Effector memory CD8-positive, alpha-beta T cell (primary cell): Measurements from ENCODE around the gene FRMPD2.
A peak's percentile ranks its signal among the peaks of the same experiment; 100 is the strongest.

Experiments
- ATAC-seq: fragments of 150-1000 bp; cut with Tn5 transposase; replicated peaks from 2 replicates; pipeline ENCODE4 v1.10.0; 2021; ENCODE audit warnings: mild to moderate bottlenecking, moderate library complexity
- DNase-seq, 3 experiments: peaks; one replicate each; pipeline ENCODE4 v3.0.0; 2021
- H3K27ac Mint-ChIP-seq, 2 donors: one replicate each; pipeline ENCODE4 v1.8.0; 2022; ENCODE audit warnings: mild to moderate bottlenecking in 2 of 2, mixed read lengths in 2 of 2, moderate library complexity in 2 of 2
- H3K27me3 Mint-ChIP-seq, 2 donors: one replicate each; pipeline ENCODE4 v1.8.0; 2022; ENCODE audit warnings: mixed read lengths in 2 of 2
- H3K36me3 Mint-ChIP-seq: one replicate; pipeline ENCODE4 v1.8.0; 2022; ENCODE audit warnings: mild to moderate bottlenecking, moderate library complexity, mixed read lengths; ENCODE audit not compliant: insufficient read depth
- H3K4me1 Mint-ChIP-seq, 2 donors: one replicate each; pipeline ENCODE4 v1.8.0; 2022; ENCODE audit warnings: low read depth in 2 of 2, mixed read lengths in 2 of 2
- H3K4me3 Mint-ChIP-seq, 2 donors: one replicate each; pipeline ENCODE4 v1.8.0; 2022; ENCODE audit warnings: mild to moderate bottlenecking in 2 of 2, mixed read lengths in 2 of 2, moderate library complexity in 2 of 2
- H3K9me3 Mint-ChIP-seq, 2 donors: one replicate each; pipeline ENCODE4 v1.8.0; 2022; ENCODE audit warnings: mixed read lengths in 2 of 2
- total RNA-seq, 9 experiments: gene quantifications; one replicate each; lab custom pipeline; 2026; lab: John Stamatoyannopoulos, UW

FRMPD2 gene
- 0 to 0.06 (median 0) reads per million in 9 experiments for total RNA-seq

DNA sequence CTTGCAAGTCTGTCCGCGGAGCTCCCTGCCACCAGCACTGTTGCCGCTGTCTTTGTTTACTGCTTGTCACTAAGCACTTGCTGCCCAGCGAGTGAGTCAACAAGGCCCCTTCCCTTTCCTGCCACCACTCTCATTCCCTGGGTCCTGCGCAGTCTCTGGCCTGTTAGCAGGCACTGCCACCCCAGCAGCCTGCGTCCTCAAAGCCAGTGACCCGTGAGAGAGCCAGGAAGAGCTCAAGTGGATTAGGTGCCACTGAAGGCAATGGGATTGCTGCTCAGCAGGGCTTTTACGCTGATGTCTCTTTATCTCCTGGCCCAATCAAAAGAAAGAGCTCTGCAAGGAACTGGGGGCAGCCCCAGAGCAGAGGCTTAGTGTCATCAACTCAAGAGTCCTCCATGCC, at the start of gene FRMPD2:
Gene FRMPD2 (minus strand): TSS at position 61 of the 400 bp plus-strand sequence. CDS start 129 bp downstream, outside the sequence.
- DNase-seq: no peak
- H3K27me3 Mint-ChIP-seq: peaks cover 25 to 43% of the 10 kb centered on the region in 2 donors

DNA sequence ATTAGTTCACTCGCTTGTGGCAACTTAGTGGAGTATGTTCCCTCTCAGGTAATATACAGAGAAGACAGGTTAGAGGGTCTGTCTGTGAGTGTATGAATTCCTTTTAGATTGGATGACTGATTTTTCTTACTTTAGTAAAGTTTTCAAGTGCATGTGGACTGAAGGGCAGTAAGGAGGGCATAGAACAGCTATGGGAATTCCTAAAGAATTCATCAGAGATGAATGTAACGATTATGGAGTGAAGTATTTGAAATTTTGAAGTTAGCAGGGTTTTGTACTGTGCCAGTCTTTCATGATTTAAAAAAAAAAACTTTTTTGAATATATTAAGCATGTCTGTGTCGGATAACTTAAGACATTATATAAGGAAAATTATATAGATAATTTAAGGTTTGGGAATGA, 47.5 kb upstream of the FRMPD2 start:
- Mint-ChIP-seq H3K36me3 (peaks cover 4% of the 10 kb centered on the region), H3K4me3 (no peak overlapping the region), H3K27ac (no peak overlapping the region), H3K27me3 (no peaks in the 10 kb centered on the region), H3K4me1 (peaks cover 21 to 39% of the 10 kb centered on the region in 2 donors), H3K9me3 (no peaks in the 10 kb centered on the region)
- DNase-seq: no peak
- ATAC-seq: no peak

More for the DNA sequence above, at the start of gene FRMPD2:
- no peak within 1 kb of the TSS for H3K4me3 Mint-ChIP-seq
- no peaks in the 10 kb centered on the region for H3K9me3 Mint-ChIP-seq
- H3K4me1 Mint-ChIP-seq: no peaks in the 10 kb centered on the region
- ATAC-seq: no peak
- no peak within 1 kb of the TSS for H3K27ac Mint-ChIP-seq
- no peaks in the 10 kb centered on the region for H3K36me3 Mint-ChIP-seq

DNA sequence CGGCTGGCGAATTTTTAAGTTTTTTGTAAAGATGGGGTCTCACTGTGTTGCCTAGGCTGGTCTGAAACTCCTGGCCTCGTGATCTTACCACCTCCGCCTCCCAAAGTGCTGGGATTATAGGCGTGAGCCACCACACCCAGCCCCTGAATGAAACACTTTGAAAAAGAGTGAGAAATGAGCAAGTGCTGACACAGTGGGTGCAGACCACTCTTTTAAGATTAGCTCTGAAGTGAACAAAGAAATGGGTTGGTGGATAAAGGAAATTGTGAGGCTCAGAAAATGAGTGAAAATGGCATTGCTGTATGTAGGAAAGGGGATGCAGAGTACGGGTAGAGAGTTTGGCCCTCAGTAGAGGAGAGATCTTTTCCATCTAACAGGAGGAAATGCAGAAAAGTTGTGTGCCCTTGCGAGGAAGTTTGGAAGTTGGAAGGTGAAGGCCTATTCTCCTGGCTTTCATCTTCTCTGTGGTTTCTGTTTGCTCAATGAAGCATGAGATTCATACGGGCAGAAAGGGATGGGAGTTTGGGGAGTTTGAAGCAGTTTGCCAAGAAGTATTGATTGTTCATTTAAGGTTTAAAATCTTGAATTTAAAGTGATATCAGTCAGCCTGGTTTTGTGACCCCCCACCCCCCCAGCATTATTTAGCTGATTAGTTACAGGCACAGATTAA, 43.0 kb upstream of the FRMPD2 start:
- DNase-seq (no peak), ATAC-seq (no peak)
- no peaks in the 10 kb centered on the region for H3K9me3 Mint-ChIP-seq
- H3K4me1 Mint-ChIP-seq: peaks cover 19 to 27% of the 10 kb centered on the region in 2 donors
- H3K36me3 Mint-ChIP-seq: no peaks in the 10 kb centered on the region
- H3K27me3 Mint-ChIP-seq: no peaks in the 10 kb centered on the region
- no peak overlapping the region for H3K27ac Mint-ChIP-seq
- no peak overlapping the region for H3K4me3 Mint-ChIP-seq

DNA sequence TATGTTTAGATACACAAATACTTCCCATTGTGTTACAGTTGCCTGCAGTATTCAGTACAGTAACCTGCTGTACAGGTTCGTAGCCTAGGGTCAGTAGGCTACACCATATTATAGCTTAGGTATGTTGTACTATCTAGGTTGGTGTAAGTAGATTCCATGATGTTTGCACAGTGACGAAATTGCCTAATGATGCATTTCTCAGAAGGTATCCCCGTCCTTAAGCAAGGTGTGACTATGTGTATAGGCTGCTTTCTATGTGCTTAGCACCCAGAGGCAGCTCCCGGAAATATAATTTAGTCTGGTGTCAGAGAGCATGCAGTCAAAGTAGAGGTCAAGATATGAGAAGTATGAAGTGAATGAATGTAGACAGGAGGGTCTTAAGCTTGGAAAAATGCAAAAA, 41.7 kb upstream of the FRMPD2 start:
- no peaks in the 10 kb centered on the region for H3K27me3 Mint-ChIP-seq
- no peak overlapping the region for H3K27ac Mint-ChIP-seq
- no peak for DNase-seq
- H3K36me3 Mint-ChIP-seq: no peaks in the 10 kb centered on the region
- peaks cover 13 to 19% of the 10 kb centered on the region in 2 donors for H3K4me1 Mint-ChIP-seq
- no peak overlapping the region for H3K4me3 Mint-ChIP-seq
- H3K9me3 Mint-ChIP-seq: no peaks in the 10 kb centered on the region
- ATAC-seq: no peak

DNA sequence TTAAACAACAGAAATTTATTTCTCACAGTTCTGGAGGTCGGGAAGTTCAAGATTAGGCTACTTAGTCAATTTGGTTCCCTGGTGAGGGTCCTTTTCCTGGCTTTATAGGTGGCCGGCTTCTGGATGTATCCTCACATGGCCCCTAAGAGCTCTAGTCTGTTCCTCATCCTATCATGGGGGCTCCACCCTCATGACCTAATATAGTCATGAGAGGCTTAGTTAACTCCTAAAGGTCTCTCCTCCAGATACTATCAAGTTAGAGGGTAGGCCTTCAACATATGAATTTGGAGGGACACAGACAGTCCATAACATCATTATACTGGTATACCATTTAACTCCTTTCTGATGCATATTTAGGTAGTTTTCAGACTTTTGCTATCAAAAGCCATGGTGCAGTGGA, 39.6 kb upstream of the FRMPD2 start:
- Mint-ChIP-seq H3K9me3 (no peaks in the 10 kb centered on the region), H3K36me3 (no peaks in the 10 kb centered on the region), H3K27me3 (no peaks in the 10 kb centered on the region), H3K4me1 (peaks cover 13 to 32% of the 10 kb centered on the region in 2 donors), H3K4me3 (no peak overlapping the region), H3K27ac (no peak overlapping the region)
- DNase-seq (no peak), ATAC-seq (no peak)

DNA sequence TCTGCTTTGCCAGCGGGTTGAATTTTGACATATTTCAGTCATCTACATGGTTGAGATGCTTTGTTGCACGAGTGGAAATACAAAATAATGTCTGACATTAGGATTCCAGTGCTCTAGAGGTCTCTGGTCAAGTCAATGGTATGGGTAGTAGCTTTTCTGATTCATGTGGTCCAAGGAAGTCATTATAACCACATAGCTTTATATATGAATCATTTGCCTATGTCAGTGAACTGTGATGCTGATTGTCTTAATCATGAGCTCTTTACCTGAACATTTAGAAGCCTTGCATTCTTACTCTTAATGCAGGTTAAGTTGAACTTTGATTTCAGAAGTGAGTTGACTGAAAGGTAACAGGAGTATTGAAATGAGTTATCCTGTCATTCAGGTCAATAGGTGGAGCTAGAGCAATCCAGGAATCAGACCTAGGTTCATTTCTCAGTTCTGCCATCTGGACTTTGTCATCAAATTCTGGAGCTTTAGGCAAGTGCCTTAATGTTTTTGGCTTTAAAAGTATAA, 35.3 kb upstream of the FRMPD2 start:
- Mint-ChIP-seq H3K9me3 (no peaks in the 10 kb centered on the region), H3K4me3 (no peak overlapping the region), H3K27me3 (no peaks in the 10 kb centered on the region), H3K36me3 (no peaks in the 10 kb centered on the region), H3K4me1 (peaks cover 19 to 36% of the 10 kb centered on the region in 2 donors), H3K27ac (no peak overlapping the region)
- ATAC-seq: no peak
- DNase-seq: no peak

DNA sequence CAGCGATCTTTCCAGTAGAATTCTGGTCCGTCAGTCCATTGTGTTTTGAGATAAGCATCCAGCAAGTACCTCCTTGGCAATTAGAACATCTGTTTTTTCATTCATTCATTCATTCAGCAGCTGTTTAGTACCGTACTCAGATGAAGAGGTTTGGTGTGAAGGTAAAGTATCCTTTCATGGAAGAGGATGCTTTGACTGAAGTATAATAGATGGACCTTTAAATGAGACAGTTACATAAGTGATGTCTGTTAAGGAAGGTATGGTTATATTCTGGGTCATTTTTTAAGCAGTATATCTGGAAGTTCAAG, 33.2 kb upstream of the FRMPD2 start:
- no peak for ATAC-seq
- Mint-ChIP-seq H3K9me3 (no peaks in the 10 kb centered on the region), H3K36me3 (no peaks in the 10 kb centered on the region), H3K27me3 (no peaks in the 10 kb centered on the region), H3K4me3 (peak overlapping the region; percentile 80 to 82), H3K27ac (peak overlapping the region; percentile 56 to 83), H3K4me1 (peaks cover 13 to 23% of the 10 kb centered on the region in 2 donors)
- DNase-seq: no peak

GRCh38 chr10:48306870-48307710, 32.6 kb upstream of the FRMPD2 start:
- Mint-ChIP-seq H3K4me3 (peak overlapping the region; percentile 80 to 82), H3K27me3 (no peaks in the 10 kb centered on the region), H3K9me3 (no peaks in the 10 kb centered on the region), H3K27ac (peak overlapping the region; percentile 56 to 83), H3K4me1 (peaks cover 11 to 23% of the 10 kb centered on the region in 2 donors), H3K36me3 (no peaks in the 10 kb centered on the region)
- peak in 2 of 3 experiments; percentile 63 to 67 for DNase-seq
- peak; percentile 62 for ATAC-seq

DNA sequence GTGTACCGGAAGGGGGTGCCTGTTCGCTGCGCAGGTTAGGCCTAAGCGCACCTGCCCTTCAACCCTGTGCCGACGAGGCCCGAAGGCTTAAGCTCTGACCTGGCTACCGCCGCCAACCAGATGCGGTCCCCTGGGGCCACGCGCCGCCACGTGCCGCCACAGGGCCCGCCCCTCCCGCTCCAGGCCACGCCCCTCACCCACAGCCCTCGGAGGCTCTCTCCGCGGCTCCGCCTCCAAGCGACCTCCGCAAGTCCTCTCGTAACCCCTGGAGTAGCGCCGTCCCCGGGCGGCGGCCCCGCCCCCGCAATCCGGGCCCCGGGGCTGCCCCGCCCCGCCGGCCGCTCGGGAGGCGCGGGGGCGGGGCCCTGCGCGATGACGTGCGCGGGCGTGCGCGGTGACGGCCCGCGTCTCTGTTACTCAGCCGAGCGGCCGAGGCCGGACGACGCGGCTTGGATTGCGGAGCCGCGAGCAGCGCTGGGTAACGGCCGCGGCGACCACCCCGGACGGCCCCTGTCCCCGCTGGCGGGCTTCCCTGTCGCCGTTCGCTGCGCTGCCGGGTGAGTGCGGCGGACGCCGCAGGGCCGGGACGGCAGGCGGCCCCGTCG, 31.9 kb upstream of the FRMPD2 start, which contains the start of gene MAPK8:
Gene MAPK8 (plus strand): TSS at position 413 of the 605 bp plus-strand sequence. CDS start 94,984 bp downstream, outside the sequence.
- Mint-ChIP-seq H3K27ac (peak within 1 kb of the TSS; percentile 56 to 83), H3K27me3 (no peaks in the 10 kb centered on the region), H3K4me3 (peak within 1 kb of the TSS; percentile 80 to 82), H3K36me3 (no peaks in the 10 kb centered on the region), H3K4me1 (peaks cover 11 to 23% of the 10 kb centered on the region in 2 donors), H3K9me3 (no peaks in the 10 kb centered on the region)
- peak; percentile 84 for ATAC-seq
- peak; percentile 91 to 94 (median 94) for DNase-seq

GRCh38 chr10:48305905-48306264, 31.4 kb upstream of the FRMPD2 start:
- DNase-seq (no peak), ATAC-seq (no peak)
- H3K9me3 Mint-ChIP-seq: no peaks in the 10 kb centered on the region
- H3K27me3 Mint-ChIP-seq: no peaks in the 10 kb centered on the region
- peak overlapping the region; percentile 80 to 82 for H3K4me3 Mint-ChIP-seq
- H3K27ac Mint-ChIP-seq: peak overlapping the region; percentile 15 to 83
- no peaks in the 10 kb centered on the region for H3K36me3 Mint-ChIP-seq
- H3K4me1 Mint-ChIP-seq: peaks cover 11 to 23% of the 10 kb centered on the region in 2 donors

- no peaks in the 10 kb centered on the region for H3K9me3 Mint-ChIP-seq
- ATAC-seq: no peak
- H3K4me1 Mint-ChIP-seq: peaks cover 7 to 11% of the 10 kb centered on the region in 2 donors
- H3K27ac Mint-ChIP-seq: no peak overlapping the region
- DNase-seq: no peak
- no peak overlapping the region for H3K4me3 Mint-ChIP-seq
- H3K27me3 Mint-ChIP-seq: no peaks in the 10 kb centered on the region
- H3K36me3 Mint-ChIP-seq: no peaks in the 10 kb centered on the region
Observed at GRCh38 chr10:48302515-48303476, 28.3 kb upstream of the FRMPD2 start.

DNA sequence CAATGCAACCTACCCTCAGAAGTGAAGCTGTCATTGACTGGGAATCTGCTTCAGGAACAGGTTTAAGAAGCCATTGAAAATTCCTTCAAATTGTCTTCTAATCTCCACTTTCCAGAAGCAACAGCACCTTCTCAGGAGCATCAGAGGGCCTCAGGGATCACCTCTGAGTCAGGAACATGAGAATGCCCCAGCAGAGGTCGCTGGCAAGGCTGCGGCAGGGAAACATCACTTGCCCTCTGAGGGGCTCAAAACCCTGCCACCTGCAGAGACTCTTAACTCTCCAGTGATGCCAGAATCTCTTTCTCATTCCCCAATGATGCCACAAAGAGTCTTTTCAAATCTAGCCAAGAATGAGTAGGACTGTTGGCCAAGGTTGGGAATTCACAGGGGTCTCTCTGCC, 26.1 kb upstream of the FRMPD2 start:
- Mint-ChIP-seq H3K9me3 (no peaks in the 10 kb centered on the region), H3K27me3 (peaks cover 0 to 6% of the 10 kb centered on the region in 2 donors), H3K27ac (no peak overlapping the region), H3K36me3 (no peaks in the 10 kb centered on the region), H3K4me1 (no peaks in the 10 kb centered on the region), H3K4me3 (no peak overlapping the region)
- DNase-seq: no peak
- no peak for ATAC-seq
